ENCODE results near the gene GAL3ST3.

- TF ChIP-seq CTCF (IDR thresholded peaks at IDR 0.05) (no peak), POLR2A (IDR thresholded peaks at IDR 0.05) (no peak)
These were observed 21.0 kb upstream of the GAL3ST3 start, which contains the start of gene PACS1 for GRCh38 chr11:66069715-66070603.
